SU-DHL-6 (cell line): ENCODE data around the gene GRHL3.

ENCODE experiments used
- H2AFZ ChIP-seq: fragments of 200-600 bp; sonication (generic); 2 replicates; pipeline ENCODE4 v1.6.1; 2014; ENCODE audit warnings: low read depth, mild to moderate bottlenecking, moderate library complexity, mixed read lengths, antibody characterized with exemption, low read length; ENCODE audit not compliant: severe bottlenecking
- H3F3A ChIP-seq: fragments of 200-600 bp; shearing (Covaris generic); 2 replicates; pipeline ENCODE4 v1.6.0; 2016; ENCODE audit warnings: antibody characterized with exemption, mild to moderate bottlenecking; ENCODE audit not compliant: insufficient read depth
- H3K27ac ChIP-seq: fragments of 200-600 bp; sonication (generic); 2 replicates; pipeline ENCODE4 v1.5.1; 2016; ENCODE audit warnings: low read depth, mild to moderate bottlenecking, low read length, moderate library complexity, mixed read lengths
- H3K27me3 ChIP-seq: fragments of 200-600 bp; sonication (generic), shearing (Covaris generic); 2 replicates; pipeline ENCODE4 v1.6.0; 2014; ENCODE audit warnings: mild to moderate bottlenecking, low read length
- H3K36me3 ChIP-seq: fragments of 200-600 bp; sonication (generic); 2 replicates; pipeline ENCODE4 v1.6.1; 2014; ENCODE audit warnings: mild to moderate bottlenecking, low read length, mixed read lengths
- H3K4me2 ChIP-seq: fragments of 300-600, 200-600 bp; shearing (Covaris generic), sonication (generic); 2 replicates; pipeline ENCODE4 v1.6.0; 2014; ENCODE audit warnings: low read length, low read depth, mild to moderate bottlenecking; ENCODE audit not compliant: poor library complexity, severe bottlenecking
- H3K4me3 ChIP-seq: fragments of 200-600 bp; sonication (generic); 2 replicates; pipeline ENCODE4 v1.5.1; 2014; ENCODE audit warnings: antibody characterized with exemption, low read length, mild to moderate bottlenecking, mixed read lengths; ENCODE audit not compliant: insufficient read depth, poor library complexity, severe bottlenecking
- H3K79me2 ChIP-seq: fragments of 200-600 bp; sonication (generic); 2 replicates; pipeline ENCODE4 v1.6.1; 2014; ENCODE audit warnings: mild to moderate bottlenecking, low read length, moderate library complexity; ENCODE audit not compliant: insufficient read depth
- H3K9ac ChIP-seq: fragments of 200-600 bp; sonication (generic); 2 replicates; pipeline ENCODE4 v1.7.0; 2014; ENCODE audit warnings: mild to moderate bottlenecking, low read length
- H3K9me2 ChIP-seq: fragments of 200-600 bp; sonication (generic); replicated peaks from 2 replicates; pipeline ENCODE4 v1.6.1; 2014; ENCODE audit warnings: low read length; ENCODE audit not compliant: insufficient read depth
- H3K9me3 ChIP-seq: fragments of 200-600 bp; sonication (generic); 2 replicates; pipeline ENCODE4 v1.6.1; 2014; ENCODE audit warnings: low read length, mixed read lengths; ENCODE audit not compliant: insufficient read depth
- H4K20me1 ChIP-seq: fragments of 200-600 bp; sonication (generic); 2 replicates; pipeline ENCODE4 v1.6.1; 2014; ENCODE audit warnings: low read depth, mild to moderate bottlenecking, antibody characterized with exemption, low read length, moderate library complexity, mixed read lengths
- EZH2phosphoT487 ChIP-seq: fragments of 200-600 bp; sonication (generic), shearing (Covaris generic); conservative IDR thresholded peaks from 2 replicates; pipeline ENCODE4 v1.6.1; 2018; ENCODE audit warnings: mild to moderate bottlenecking, antibody characterized with exemption, low read length, moderate library complexity, mixed read lengths
- TF ChIP-seq, protein P1 (sequence below): fragments of 200-600 bp; sonication (generic); IDR thresholded peaks from one replicate; pipeline ENCODE4 v1.5.1; 2017; ENCODE audit warnings: antibody characterized with exemption, mild to moderate bottlenecking, low read length, moderate library complexity; ENCODE audit not compliant: insufficient read depth, poor library complexity, severe bottlenecking

The GRHL3 gene

DNA sequence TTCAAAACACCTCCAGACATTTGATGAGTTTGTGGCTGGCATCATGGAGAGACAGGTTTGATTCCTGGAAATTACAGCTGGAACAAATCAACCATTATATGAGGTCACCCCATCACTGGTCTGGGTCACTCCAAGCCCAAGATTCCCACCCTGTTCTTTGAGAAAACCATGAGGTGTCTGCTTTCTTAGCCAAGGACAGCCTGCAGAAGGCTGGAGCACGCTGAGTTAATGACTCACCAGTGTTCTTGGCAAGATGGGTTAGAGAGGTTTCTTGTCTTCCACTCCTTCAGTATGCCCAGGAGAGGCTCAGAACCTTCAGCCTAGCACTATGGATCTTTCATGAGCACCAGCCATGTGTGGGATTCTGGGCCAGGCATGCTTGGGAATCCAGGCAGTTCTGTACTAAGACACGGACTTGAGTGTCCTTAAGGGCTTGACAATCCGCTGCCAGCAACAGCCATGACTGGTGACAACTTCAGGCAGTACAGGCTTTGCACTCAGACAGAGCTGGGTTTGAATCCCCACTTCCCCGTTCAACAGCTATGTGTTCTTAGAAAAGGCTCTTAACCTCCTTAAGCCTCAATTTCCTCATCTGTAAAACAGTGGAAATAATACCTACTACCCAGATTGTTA is 43.9 kb downstream of the GRHL3 start:
- H3K4me3 ChIP-seq = no peak overlapping the region
- H3K79me2 ChIP-seq = no peaks in the 10 kb centered on the region
- no peak overlapping the region for H3K4me2 ChIP-seq
- H3K9me3 ChIP-seq = no peaks in the 10 kb centered on the region
- no peaks in the 10 kb centered on the region for H3K27me3 ChIP-seq
- H3F3A ChIP-seq = no peaks in the 10 kb centered on the region
- no peaks in the 10 kb centered on the region for H3K9me2 ChIP-seq
- H4K20me1 ChIP-seq = no peaks in the 10 kb centered on the region
- no peak overlapping the region for H3K9ac ChIP-seq
- no peaks in the 10 kb centered on the region for H3K36me3 ChIP-seq
- H2AFZ ChIP-seq = no peak overlapping the region
- H3K27ac ChIP-seq = no peak overlapping the region
- no peak for TF ChIP-seq EZH2phosphoT487
- TF ChIP-seq, protein P1, sequence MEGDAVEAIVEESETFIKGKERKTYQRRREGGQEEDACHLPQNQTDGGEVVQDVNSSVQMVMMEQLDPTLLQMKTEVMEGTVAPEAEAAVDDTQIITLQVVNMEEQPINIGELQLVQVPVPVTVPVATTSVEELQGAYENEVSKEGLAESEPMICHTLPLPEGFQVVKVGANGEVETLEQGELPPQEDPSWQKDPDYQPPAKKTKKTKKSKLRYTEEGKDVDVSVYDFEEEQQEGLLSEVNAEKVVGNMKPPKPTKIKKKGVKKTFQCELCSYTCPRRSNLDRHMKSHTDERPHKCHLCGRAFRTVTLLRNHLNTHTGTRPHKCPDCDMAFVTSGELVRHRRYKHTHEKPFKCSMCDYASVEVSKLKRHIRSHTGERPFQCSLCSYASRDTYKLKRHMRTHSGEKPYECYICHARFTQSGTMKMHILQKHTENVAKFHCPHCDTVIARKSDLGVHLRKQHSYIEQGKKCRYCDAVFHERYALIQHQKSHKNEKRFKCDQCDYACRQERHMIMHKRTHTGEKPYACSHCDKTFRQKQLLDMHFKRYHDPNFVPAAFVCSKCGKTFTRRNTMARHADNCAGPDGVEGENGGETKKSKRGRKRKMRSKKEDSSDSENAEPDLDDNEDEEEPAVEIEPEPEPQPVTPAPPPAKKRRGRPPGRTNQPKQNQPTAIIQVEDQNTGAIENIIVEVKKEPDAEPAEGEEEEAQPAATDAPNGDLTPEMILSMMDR = no peak

DNA sequence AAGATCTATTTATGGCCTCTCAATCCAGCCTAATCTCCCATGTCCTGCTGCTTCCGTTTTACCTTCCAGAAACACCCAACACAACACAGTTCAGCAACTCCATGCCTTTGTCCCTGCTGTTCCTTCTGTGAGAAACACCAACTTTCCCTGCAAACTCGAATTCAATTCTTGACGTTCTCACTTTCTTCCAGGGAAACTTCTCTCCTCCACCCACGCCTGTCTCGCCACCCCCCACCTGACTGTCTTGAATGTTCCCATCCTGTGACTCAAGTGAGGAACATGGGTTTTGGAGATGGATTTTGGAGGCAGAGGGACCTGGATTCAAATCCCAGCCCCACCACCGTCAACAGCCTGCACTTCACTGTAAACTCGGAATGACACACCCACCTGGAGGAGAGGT is 44.8 kb downstream of the GRHL3 start:
- Histone ChIP-seq H4K20me1 (no peaks in the 10 kb centered on the region), H2AFZ (no peak overlapping the region), H3K9me2 (no peaks in the 10 kb centered on the region), H3K4me3 (no peak overlapping the region), H3K9me3 (no peaks in the 10 kb centered on the region), H3K9ac (no peak overlapping the region), H3K27me3 (no peaks in the 10 kb centered on the region), H3K79me2 (no peaks in the 10 kb centered on the region), H3K36me3 (no peaks in the 10 kb centered on the region), H3K4me2 (no peak overlapping the region), H3K27ac (no peak overlapping the region), H3F3A (no peaks in the 10 kb centered on the region)
- no peak for TF ChIP-seq EZH2phosphoT487
- TF ChIP-seq, protein P1 = no peak

DNA sequence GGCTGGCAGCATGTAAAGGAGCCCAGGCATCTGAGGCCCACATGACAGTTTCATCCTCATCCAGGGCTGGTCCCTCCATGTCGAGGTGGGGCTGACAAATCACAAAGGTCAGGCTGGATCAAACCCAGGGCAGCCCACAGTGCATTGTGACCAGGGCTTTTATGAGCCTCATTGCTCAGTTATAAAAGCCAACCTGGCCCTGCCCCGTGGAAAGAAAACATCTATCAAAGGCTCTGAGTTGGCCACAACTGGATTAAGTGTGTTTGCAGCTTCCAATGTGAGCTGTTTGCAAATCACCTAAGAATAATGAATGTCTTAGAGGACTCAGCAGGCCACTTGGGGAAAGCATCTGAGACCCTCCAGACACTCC is 45.4 kb downstream of the GRHL3 start:
- Histone ChIP-seq H3K4me2 (no peak overlapping the region), H4K20me1 (no peaks in the 10 kb centered on the region), H3K9ac (no peak overlapping the region), H3F3A (no peaks in the 10 kb centered on the region), H3K4me3 (no peak overlapping the region), H2AFZ (no peak overlapping the region), H3K9me3 (no peaks in the 10 kb centered on the region), H3K9me2 (no peaks in the 10 kb centered on the region), H3K27me3 (no peaks in the 10 kb centered on the region), H3K79me2 (no peaks in the 10 kb centered on the region), H3K36me3 (no peaks in the 10 kb centered on the region), H3K27ac (no peak overlapping the region)
- TF ChIP-seq, protein P1 = no peak
- no peak for TF ChIP-seq EZH2phosphoT487
